GM23338 (cell line): ENCODE results near the gene RXFP1.

ENCODE experiments used
- CTCF ChIP-seq, 2 experiments: fragments of 200-600 bp in 1 of 2; sonication (generic) in 1 of 2; conservative IDR thresholded peaks; 2 replicates each; pipeline versions ENCODE4 v1.5.1 to v1.6.1; 2016 to 2017; ENCODE audit warnings: antibody characterized with exemption in 2 of 2, low read depth in 2 of 2, mild to moderate bottlenecking in 2 of 2, moderate library complexity in 1 of 2
- EZH2 ChIP-seq: fragments of 200-600 bp; sonication (generic); IDR thresholded peaks from one replicate; pipeline ENCODE4 v1.8.0; 2017; ENCODE audit warnings: antibody characterized with exemption, mild to moderate bottlenecking, low read depth; ENCODE audit not compliant: unreplicated experiment
- POLR2AphosphoS5 ChIP-seq: IDR thresholded peaks from 2 replicates; pipeline ENCODE4 v1.6.1; 2016; ENCODE audit warnings: antibody characterized with exemption, low read depth

GRCh38 chr4:158664806-158665205 lies 143.1 kb downstream of the RXFP1 start:
- no peak for TF ChIP-seq CTCF (conservative IDR thresholded peaks at IDR 0.05; ENCODE audit: low read depth in 2 of 2)
- no peak for TF ChIP-seq POLR2AphosphoS5
- no peak for TF ChIP-seq EZH2
